Glutamatergic neuron (in vitro differentiated cells): ENCODE results near the gene GTPBP1. TPM values are rescaled to one million over a fixed set of nuclear protein-coding genes. Genes with fewer than 3 reads are reported as not detected.
A peak's percentile ranks its signal among the peaks of the same experiment; 100 is the strongest.

Source experiments
- DNase-seq: peaks from one replicate; pipeline ENCODE4 v3.0.0; 2022
- H3K27ac Mint-ChIP-seq: one replicate; pipeline ENCODE4 v1.8.0; 2020; ENCODE audit warnings: mild to moderate bottlenecking, mixed read lengths, inconsistent platforms; ENCODE audit not compliant: unreplicated experiment
- H3K27me3 Mint-ChIP-seq: one replicate; pipeline ENCODE4 v1.8.0; 2020; ENCODE audit warnings: mild to moderate bottlenecking, moderate library complexity, mixed read lengths, inconsistent platforms; ENCODE audit not compliant: unreplicated experiment
- H3K36me3 Mint-ChIP-seq: one replicate; pipeline ENCODE4 v1.8.0; 2020; ENCODE audit warnings: mild to moderate bottlenecking, mixed read lengths, inconsistent platforms; ENCODE audit not compliant: unreplicated experiment
- H3K4me1 Mint-ChIP-seq: one replicate; pipeline ENCODE4 v1.8.0; 2020; ENCODE audit warnings: mild to moderate bottlenecking, low read depth, mixed read lengths, inconsistent platforms; ENCODE audit not compliant: unreplicated experiment
- H3K4me3 Mint-ChIP-seq: one replicate; pipeline ENCODE4 v1.8.0; 2020; ENCODE audit warnings: mild to moderate bottlenecking, mixed read lengths, inconsistent platforms; ENCODE audit not compliant: unreplicated experiment
- H3K9me3 Mint-ChIP-seq: one replicate; pipeline ENCODE4 v1.8.0; 2020; ENCODE audit warnings: mild to moderate bottlenecking, moderate library complexity, mixed read lengths, inconsistent platforms; ENCODE audit not compliant: unreplicated experiment
- CTCF ChIP-seq: fragments of 200-600 bp; sonication (generic); IDR thresholded peaks from one replicate; pipeline ENCODE4 v1.5.0; 2021; ENCODE audit not compliant: partially characterized antibody, unreplicated experiment
- total RNA-seq: library from RNA; stranded (reverse); fragmentation: NEBNext Ultra II Directional; extraction: Animal tissue kit (Norgen Biotek cat#: 25700); gene quantifications from one replicate; pipeline ENCODE4 v1.2.1, GENCODE V29; 2021; ENCODE audit not compliant: unreplicated experiment

Gene GTPBP1
- total RNA-seq, 1 donor from 2014 or later = 55.6 TPM

GRCh38 chr22:38698407-38699094 is 7.2 kb upstream of the GTPBP1 start:
- H3K9me3 Mint-ChIP-seq = peaks cover 18% of the 10 kb centered on the region

GRCh38 chr22:38699143-38699542 is 6.6 kb upstream of the GTPBP1 start:
- H3K36me3 Mint-ChIP-seq = no peaks in the 10 kb centered on the region
- H3K4me1 Mint-ChIP-seq = peaks cover 22% of the 10 kb centered on the region
- peaks cover 11% of the 10 kb centered on the region for H3K27me3 Mint-ChIP-seq
- TF ChIP-seq CTCF = no peak
- peak overlapping the region; percentile 92 for H3K4me3 Mint-ChIP-seq
- H3K27ac Mint-ChIP-seq = no peak overlapping the region
- DNase-seq = no peak
- H3K9me3 Mint-ChIP-seq = peaks cover 18% of the 10 kb centered on the region

More at GRCh38 chr22:38698407-38699094, 7.2 kb upstream of the GTPBP1 start:
- no peak for TF ChIP-seq CTCF
- no peak for DNase-seq
- H3K4me1 Mint-ChIP-seq = peaks cover 22% of the 10 kb centered on the region
- peaks cover 11% of the 10 kb centered on the region for H3K27me3 Mint-ChIP-seq
- no peaks in the 10 kb centered on the region for H3K36me3 Mint-ChIP-seq
- H3K27ac Mint-ChIP-seq = peak overlapping the region; percentile 22
- peak overlapping the region; percentile 92 for H3K4me3 Mint-ChIP-seq

GRCh38 chr22:38699784-38700183 is 6.0 kb upstream of the GTPBP1 start:
- no peaks in the 10 kb centered on the region for H3K36me3 Mint-ChIP-seq
- peak overlapping the region; percentile 92 for H3K4me3 Mint-ChIP-seq
- TF ChIP-seq CTCF = no peak
- peaks cover 11% of the 10 kb centered on the region for H3K27me3 Mint-ChIP-seq
- peaks cover 22% of the 10 kb centered on the region for H3K4me1 Mint-ChIP-seq
- peak overlapping the region; percentile 87 for H3K27ac Mint-ChIP-seq
- peaks cover 18% of the 10 kb centered on the region for H3K9me3 Mint-ChIP-seq
- no peak for DNase-seq

- TF ChIP-seq CTCF = no peak
- Mint-ChIP-seq H3K27me3 (peaks cover 11% of the 10 kb centered on the region), H3K4me1 (peaks cover 27% of the 10 kb centered on the region), H3K9me3 (peaks cover 18% of the 10 kb centered on the region), H3K4me3 (peak overlapping the region; percentile 92), H3K27ac (peak overlapping the region; percentile 87), H3K36me3 (no peaks in the 10 kb centered on the region)
- no peak for DNase-seq
Observed at GRCh38 chr22:38700270-38700788, 5.4 kb upstream of the GTPBP1 start.
